Measurements from ENCODE around the gene MAGEF1. TPM values are rescaled to one million over a fixed set of nuclear protein-coding genes. Genes with fewer than 3 reads are reported as not detected.

The MAGEF1 gene
- total and polyA plus RNA-seq, 11 donors, result 24.7 to 36.4 (median 31.8) TPM

GRCh38 chr3:184738506-184738890, 26.6 kb upstream of the MAGEF1 start:
- no peak overlapping the region for H3K27ac ChIP-seq
- ATAC-seq, result no peak
- no peaks in the 10 kb centered on the region for H3K9me3 ChIP-seq
- TF ChIP-seq POLR2A (IDR thresholded peaks at IDR 0.05), result no peak
- no peak for TF ChIP-seq CTCF (IDR thresholded peaks at IDR 0.05)
- DNase-seq, result no peak
- H3K4me3 ChIP-seq, result no peak overlapping the region
- intact Hi-C loops (cut with DNase I), result loop anchor here in 1 of 10 donors (5.0 kb wide), 1 partner anchor 34 kb away; no protein-coding TSS in a partner anchor
- H3K27me3 ChIP-seq, result no peaks in the 10 kb centered on the region
- H3K36me3 ChIP-seq, result no peaks in the 10 kb centered on the region
- peaks cover 0 to 9% (median 0%) of the 10 kb centered on the region in 12 donors for H3K4me1 ChIP-seq
- WGBS, 4 donors, result 53 to 74% (median 66%) methylated on average over 8 of the region's 8 CpGs

GRCh38 chr3:184737641-184738505, 26.0 kb upstream of the MAGEF1 start:
- DNase-seq (peak in 1 of 5 donors; percentile 12), ATAC-seq (peak in 2 of 4 donors; percentile 28 to 38)
- WGBS, 4 donors, result 57 to 64% (median 61%) methylated on average over 15 of the region's 15 CpGs
- peaks cover 0 to 9% (median 0%) of the 10 kb centered on the region in 12 donors for H3K4me1 ChIP-seq
- H3K27me3 ChIP-seq, result no peaks in the 10 kb centered on the region
- TF ChIP-seq CTCF (IDR thresholded peaks at IDR 0.05), result no peak
- TF ChIP-seq POLR2A (IDR thresholded peaks at IDR 0.05), result no peak
- no peaks in the 10 kb centered on the region for H3K9me3 ChIP-seq
- no peaks in the 10 kb centered on the region for H3K36me3 ChIP-seq
- H3K4me3 ChIP-seq, result no peak overlapping the region
- intact Hi-C loops (cut with DNase I), result loop anchor here in 1 of 10 donors (5.0 kb wide), 1 partner anchor 34 kb away; no protein-coding TSS in a partner anchor
- H3K27ac ChIP-seq, result no peak overlapping the region

- Histone ChIP-seq H3K36me3 (no peaks in the 10 kb centered on the region), H3K4me1 (peaks cover 0 to 9% (median 0%) of the 10 kb centered on the region in 12 donors), H3K27me3 (no peaks in the 10 kb centered on the region), H3K4me3 (no peak overlapping the region), H3K9me3 (no peaks in the 10 kb centered on the region), H3K27ac (no peak overlapping the region)
- DNase-seq, result peak in 1 of 5 donors; percentile 6
- intact Hi-C loops (cut with DNase I), result loop anchor here in 1 of 10 donors (5.0 kb wide), 1 partner anchor 35 kb away; no protein-coding TSS in a partner anchor
- 86 to 93% (median 90%) methylated on average over 3 of the region's 3 CpGs for WGBS, 4 donors
- TF ChIP-seq POLR2A (IDR thresholded peaks at IDR 0.05), result no peak
- TF ChIP-seq CTCF (IDR thresholded peaks at IDR 0.05), result no peak
- ATAC-seq, result no peak
These were observed 25.2 kb upstream of the MAGEF1 start for GRCh38 chr3:184737063-184737462.
